OCI-LY3 (cell line): ENCODE data around the gene CITED1.
A peak's percentile ranks its signal among the peaks of the same experiment; 100 is the strongest.

Experiments used
- H2AFZ ChIP-seq: fragments of 200-600, 300-600 bp; shearing (Covaris generic); 2 replicates; pipeline ENCODE4 v1.6.0; 2014; ENCODE audit warnings: antibody characterized with exemption, low read depth, low read length
- H3K27ac ChIP-seq: fragments of 200-600, 300-600 bp; sonication (generic); 2 replicates; pipeline ENCODE4 v1.5.1; 2014; ENCODE audit warnings: mild to moderate bottlenecking, low read length, moderate library complexity, mixed read lengths
- H3K27me3 ChIP-seq: fragments of 200-600, 300-600 bp; sonication (generic); 2 replicates; pipeline ENCODE4 v1.6.1; 2014; ENCODE audit warnings: low read depth, low read length, mixed read lengths
- H3K36me3 ChIP-seq: fragments of 200-600, 300-600 bp; sonication (generic); replicated peaks from 2 replicates; pipeline ENCODE3; 2014; ENCODE audit warnings: low read depth, low read length, mixed read lengths
- H3K4me1 ChIP-seq: fragments of 300-600, 200-600 bp; sonication (generic); 2 replicates; pipeline ENCODE4 v1.6.1; 2014; ENCODE audit warnings: low read length, mixed read lengths
- H3K4me2 ChIP-seq: fragments of 200-600, 300-600 bp; sonication (generic); 2 replicates; pipeline ENCODE4 v1.6.1; 2014; ENCODE audit warnings: low read length, mixed read lengths
- H3K4me3 ChIP-seq: fragments of 300-600, 200-600 bp; sonication (generic); 2 replicates; pipeline ENCODE4 v1.5.1; 2014; ENCODE audit warnings: antibody characterized with exemption, mild to moderate bottlenecking, low read length, moderate library complexity
- H3K79me2 ChIP-seq: fragments of 300-600, 200-600 bp; shearing (Covaris generic); 2 replicates; pipeline ENCODE4 v1.6.1; 2014; ENCODE audit warnings: mild to moderate bottlenecking, low read length, mixed read lengths
- H3K9ac ChIP-seq: fragments of 300-600, 200-600 bp; shearing (Covaris generic); 2 replicates; pipeline ENCODE4 v1.6.0; 2014; ENCODE audit warnings: mild to moderate bottlenecking, low read length, moderate library complexity
- H3K9me3 ChIP-seq: fragments of 200-600, 300-600 bp; shearing (Covaris generic); 2 replicates; pipeline ENCODE4 v1.6.1; 2014; ENCODE audit warnings: low read length, mixed read lengths; ENCODE audit not compliant: insufficient read depth
- H4K20me1 ChIP-seq: fragments of 200-600, 300-600 bp; sonication (generic); 2 replicates; pipeline ENCODE4 v1.6.1; 2016; ENCODE audit warnings: low read length, mixed read lengths; ENCODE audit not compliant: insufficient read depth
- EZH2phosphoT487 ChIP-seq: fragments of 200-600 bp; shearing (Covaris generic); IDR thresholded peaks from 2 replicates; pipeline ENCODE4 v1.6.1; 2018; ENCODE audit warnings: antibody characterized with exemption, mixed run types, low read depth
- TF ChIP-seq, protein P1 (sequence below): fragments of 200-600, 300-600 bp; sonication (generic); IDR thresholded peaks from 2 replicates; pipeline ENCODE4 v1.5.1; 2014; ENCODE audit warnings: antibody characterized with exemption, low read length, low read depth

The CITED1 gene

DNA sequence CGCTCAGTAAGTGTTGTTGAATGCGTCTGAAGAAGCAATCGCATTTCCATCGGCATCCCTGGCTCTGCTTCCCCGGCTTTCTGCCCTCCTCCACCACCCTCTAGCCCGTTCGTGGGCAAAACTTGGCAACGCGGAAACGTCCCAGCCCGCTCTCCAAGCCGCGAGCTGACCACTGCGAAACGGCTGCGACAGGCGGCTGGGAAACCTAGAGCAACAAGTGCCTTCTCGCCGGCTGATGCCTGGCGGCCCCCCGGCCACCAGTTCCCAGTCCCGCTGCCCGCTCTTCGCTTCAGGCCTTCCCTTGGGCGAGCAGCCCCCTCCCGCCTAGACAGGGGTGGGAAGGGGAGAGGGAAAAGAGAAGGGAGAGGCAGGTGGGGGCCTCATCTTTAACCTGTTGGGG is 837 bp downstream of the CITED1 start:
- Histone ChIP-seq H3K27ac (no peak overlapping the region), H3K36me3 (no peaks in the 10 kb centered on the region), H3K9ac (no peak overlapping the region), H3K4me3 (no peak overlapping the region), H3K4me2 (no peak overlapping the region), H3K27me3 (peaks cover 27% of the 10 kb centered on the region), H3K79me2 (no peaks in the 10 kb centered on the region), H4K20me1 (no peaks in the 10 kb centered on the region), H3K4me1 (0 out of 2 replicates have a peak, but pooled peaks cover 4% of the 10 kb centered on the region), H2AFZ (no peak overlapping the region), H3K9me3 (no peaks in the 10 kb centered on the region)
- no peak for TF ChIP-seq EZH2phosphoT487
- TF ChIP-seq, protein P1, sequence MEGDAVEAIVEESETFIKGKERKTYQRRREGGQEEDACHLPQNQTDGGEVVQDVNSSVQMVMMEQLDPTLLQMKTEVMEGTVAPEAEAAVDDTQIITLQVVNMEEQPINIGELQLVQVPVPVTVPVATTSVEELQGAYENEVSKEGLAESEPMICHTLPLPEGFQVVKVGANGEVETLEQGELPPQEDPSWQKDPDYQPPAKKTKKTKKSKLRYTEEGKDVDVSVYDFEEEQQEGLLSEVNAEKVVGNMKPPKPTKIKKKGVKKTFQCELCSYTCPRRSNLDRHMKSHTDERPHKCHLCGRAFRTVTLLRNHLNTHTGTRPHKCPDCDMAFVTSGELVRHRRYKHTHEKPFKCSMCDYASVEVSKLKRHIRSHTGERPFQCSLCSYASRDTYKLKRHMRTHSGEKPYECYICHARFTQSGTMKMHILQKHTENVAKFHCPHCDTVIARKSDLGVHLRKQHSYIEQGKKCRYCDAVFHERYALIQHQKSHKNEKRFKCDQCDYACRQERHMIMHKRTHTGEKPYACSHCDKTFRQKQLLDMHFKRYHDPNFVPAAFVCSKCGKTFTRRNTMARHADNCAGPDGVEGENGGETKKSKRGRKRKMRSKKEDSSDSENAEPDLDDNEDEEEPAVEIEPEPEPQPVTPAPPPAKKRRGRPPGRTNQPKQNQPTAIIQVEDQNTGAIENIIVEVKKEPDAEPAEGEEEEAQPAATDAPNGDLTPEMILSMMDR = no peak

DNA sequence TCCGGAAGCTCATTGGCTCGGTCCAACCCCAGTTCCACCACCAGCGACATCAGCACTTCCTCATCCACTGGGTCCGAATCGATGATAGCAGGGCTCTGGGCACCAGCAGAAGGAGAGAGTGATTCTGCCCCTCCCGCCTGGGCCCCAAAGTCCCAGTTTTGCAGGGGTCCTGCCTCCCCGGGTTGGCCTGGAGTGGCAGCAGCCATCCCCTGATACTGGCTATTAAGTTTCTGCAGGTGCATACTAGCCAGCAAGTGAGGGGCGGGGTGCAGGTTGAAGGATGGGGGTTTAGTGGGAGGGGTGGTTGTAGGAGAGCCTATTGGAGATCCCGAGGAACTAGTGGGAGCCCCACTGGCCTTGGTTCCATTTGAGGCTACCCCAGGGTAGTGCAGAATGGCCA is 3.9 kb downstream of the CITED1 start:
- Histone ChIP-seq H3K27me3 (peaks cover 15% of the 10 kb centered on the region), H3K79me2 (no peaks in the 10 kb centered on the region), H3K9ac (no peak overlapping the region), H3K9me3 (no peaks in the 10 kb centered on the region), H4K20me1 (no peaks in the 10 kb centered on the region; the same call in 1 of the 2 replicates), H3K27ac (no peak overlapping the region), H3K4me3 (no peak overlapping the region), H3K36me3 (no peaks in the 10 kb centered on the region), H2AFZ (no peak overlapping the region), H3K4me2 (no peak overlapping the region), H3K4me1 (peaks cover 8% of the 10 kb centered on the region)
- no peak for TF ChIP-seq EZH2phosphoT487
- TF ChIP-seq, protein P1 = no peak

DNA sequence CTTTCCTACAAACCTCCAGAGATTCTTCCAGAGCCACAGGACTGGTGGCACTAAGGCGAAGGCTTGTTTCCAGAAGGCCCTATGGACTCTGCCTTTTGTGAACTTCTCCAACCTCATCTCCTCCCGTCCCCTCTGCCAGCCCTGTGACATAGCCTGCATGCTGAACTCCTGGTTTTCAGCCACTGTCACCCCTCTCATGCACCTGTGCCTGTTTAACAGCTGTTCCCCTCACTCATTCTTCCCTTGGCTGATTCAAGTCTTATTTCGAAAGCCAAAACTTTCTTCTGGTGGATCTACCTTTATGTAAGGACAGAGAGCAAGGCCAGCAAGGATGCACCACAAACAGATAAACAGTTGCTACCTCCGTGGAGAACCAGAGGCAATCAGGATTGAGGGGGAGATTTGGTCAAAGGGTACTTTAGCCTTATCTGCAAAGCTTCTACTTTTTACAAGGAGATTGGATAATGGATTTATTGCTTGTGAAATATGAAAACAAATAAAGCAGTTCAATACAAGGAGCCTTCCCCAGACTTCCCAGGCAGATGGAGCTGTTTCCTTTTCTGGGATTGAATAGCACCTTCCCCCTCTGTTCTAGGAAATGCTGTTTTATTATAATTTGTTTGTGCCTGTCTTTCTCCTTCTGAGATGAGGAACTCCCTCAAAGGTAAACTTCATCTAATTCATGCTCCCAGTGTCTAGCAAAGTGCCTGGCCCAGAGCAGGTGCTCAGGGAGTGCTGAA is 5.7 kb downstream of the CITED1 start:
- no peak overlapping the region for H2AFZ ChIP-seq
- no peak overlapping the region for H3K4me2 ChIP-seq
- no peak overlapping the region for H3K27ac ChIP-seq
- H4K20me1 ChIP-seq = no peaks in the 10 kb centered on the region; the same call in 1 of the 2 replicates
- no peaks in the 10 kb centered on the region for H3K79me2 ChIP-seq
- H3K9me3 ChIP-seq = no peaks in the 10 kb centered on the region
- no peak overlapping the region for H3K4me3 ChIP-seq
- no peaks in the 10 kb centered on the region for H3K36me3 ChIP-seq
- H3K4me1 ChIP-seq = peaks cover 8% of the 10 kb centered on the region
- no peak for TF ChIP-seq EZH2phosphoT487
- TF ChIP-seq, protein P1 = no peak
- peaks cover 8% of the 10 kb centered on the region; the same call in 1 of the 2 replicates for H3K27me3 ChIP-seq
- no peak overlapping the region for H3K9ac ChIP-seq

- H4K20me1 ChIP-seq = no peaks in the 10 kb centered on the region; the same call in 1 of the 2 replicates
- no peaks in the 10 kb centered on the region for H3K79me2 ChIP-seq
- no peaks in the 10 kb centered on the region for H3K9me3 ChIP-seq
- H2AFZ ChIP-seq = no peak overlapping the region
- no peak overlapping the region for H3K9ac ChIP-seq
- H3K4me2 ChIP-seq = peak overlapping the region; percentile 39; the same call in 1 of the 2 replicates
- peaks cover 8% of the 10 kb centered on the region for H3K4me1 ChIP-seq
- H3K36me3 ChIP-seq = no peaks in the 10 kb centered on the region
- no peak overlapping the region for H3K27ac ChIP-seq
- H3K27me3 ChIP-seq = no peaks in the 10 kb centered on the region
- H3K4me3 ChIP-seq = no peak overlapping the region
- TF ChIP-seq EZH2phosphoT487 = no peak
- TF ChIP-seq, protein P1 = peak; percentile 58
Measured at GRCh38 chrX:72297953-72298730, 7.6 kb downstream of the CITED1 start.
